ENCODE measurements around the gene STARD9.

STARD9 gene

GRCh38 chr15:42623951-42624350 lies 48.5 kb downstream of the STARD9 start:
- DNase-seq (ENCODE audit: low read depth in 2 of 3, low spot score in 2 of 3): no peak

DNA sequence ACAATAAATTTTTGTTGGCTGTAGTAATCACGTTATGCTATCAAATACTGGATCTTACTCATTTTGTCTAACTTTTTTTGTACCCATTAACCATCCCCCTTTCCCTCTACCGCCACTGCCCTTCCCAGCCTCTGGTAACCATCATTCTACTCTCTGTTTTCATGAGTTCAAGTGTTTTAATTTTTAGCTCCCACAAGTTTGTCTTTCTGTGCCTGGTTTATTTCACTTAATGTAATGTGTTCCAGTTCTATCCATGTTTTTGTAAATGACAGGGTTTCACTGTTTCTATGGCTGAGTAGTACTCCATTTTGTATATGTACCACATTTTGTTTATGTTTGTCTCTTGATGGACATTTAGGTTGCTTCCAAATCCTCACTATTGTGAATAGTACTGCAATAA lies 52.1 kb downstream of the STARD9 start:
- no peak for DNase-seq (ENCODE audit: low read depth in 2 of 3, low spot score in 2 of 3)

DNA sequence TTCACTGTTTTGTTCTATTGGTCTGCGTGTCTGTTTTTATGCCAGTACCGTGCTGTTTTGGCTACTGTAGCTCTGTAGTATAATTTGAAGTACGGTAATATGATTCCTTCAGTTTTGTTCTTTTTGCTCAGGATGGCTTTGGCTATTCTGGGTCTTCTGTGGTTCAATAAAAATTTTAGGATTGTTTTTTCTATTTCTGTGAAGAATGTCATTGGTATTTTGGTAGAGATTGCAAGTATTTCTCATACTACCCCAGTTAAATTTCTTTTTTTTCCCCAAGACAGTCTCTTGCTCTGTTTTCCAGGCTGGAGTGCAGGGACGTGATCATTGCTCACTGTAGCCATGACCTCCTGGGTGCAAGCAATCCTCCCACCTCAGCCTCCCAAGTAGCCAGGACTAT lies 53.4 kb downstream of the STARD9 start:
- no peak for DNase-seq (ENCODE audit: low read depth in 2 of 3, low spot score in 2 of 3)

- DNase-seq (ENCODE audit: low read depth in 2 of 3, low spot score in 2 of 3): no peak
Observed at GRCh38 chr15:42632105-42632675, 56.8 kb downstream of the STARD9 start.

- DNase-seq (ENCODE audit: low read depth in 2 of 3, low spot score in 2 of 3): no peak
Observed at GRCh38 chr15:42640109-42640508, 64.7 kb downstream of the STARD9 start.

- peak in 2 of 3 experiments; percentile 5 to 12 for DNase-seq (ENCODE audit: low read depth in 2 of 3, low spot score in 2 of 3)
Observed at GRCh38 chr15:42650208-42651066, 75.0 kb downstream of the STARD9 start.

DNA sequence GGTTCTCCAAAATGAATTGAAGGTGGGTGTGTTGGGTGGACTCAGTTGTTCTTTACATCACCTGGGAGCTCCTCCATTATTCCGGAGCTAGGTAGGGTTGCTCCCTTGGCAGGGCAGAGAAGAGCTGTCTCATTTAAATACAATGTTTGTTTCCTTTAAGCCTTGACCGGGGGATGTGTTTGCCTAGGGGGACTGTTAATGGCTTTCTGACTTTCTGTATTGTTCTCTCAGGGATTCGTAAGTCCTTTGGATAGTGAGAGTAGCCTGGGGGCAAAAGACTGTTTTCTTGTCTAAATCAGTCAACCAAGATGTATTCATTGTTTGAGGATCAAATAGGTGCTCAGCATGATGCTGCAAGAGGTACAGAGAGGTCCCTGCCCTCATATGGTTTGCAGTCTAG lies 90.4 kb downstream of the STARD9 start:
- DNase-seq (ENCODE audit: low read depth in 2 of 3, low spot score in 2 of 3): no peak

DNA sequence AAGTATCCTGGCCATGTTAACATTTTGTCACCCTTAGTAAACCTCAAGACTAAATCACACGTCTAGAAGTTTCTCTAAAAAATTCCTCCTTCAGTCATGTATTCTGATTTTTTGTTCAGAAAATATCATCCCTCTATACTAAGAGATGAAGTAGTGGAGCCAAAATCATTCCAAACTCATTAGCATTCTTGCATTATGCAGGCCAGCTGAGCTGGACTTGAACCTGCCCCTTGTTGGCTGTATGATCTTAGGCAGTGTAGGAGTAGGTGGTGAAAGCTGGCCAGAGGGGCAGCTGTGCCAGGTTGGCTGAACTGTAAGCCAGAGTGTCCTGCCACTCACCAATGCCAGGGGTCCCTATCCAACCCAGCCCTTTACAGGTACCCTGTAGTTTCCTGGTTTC lies 92.4 kb downstream of the STARD9 start:
- DNase-seq (ENCODE audit: low read depth in 2 of 3, low spot score in 2 of 3): no peak

- no peak for DNase-seq (ENCODE audit: low read depth in 2 of 3, low spot score in 2 of 3)
Observed at GRCh38 chr15:42670451-42670850, 95.0 kb downstream of the STARD9 start.

DNA sequence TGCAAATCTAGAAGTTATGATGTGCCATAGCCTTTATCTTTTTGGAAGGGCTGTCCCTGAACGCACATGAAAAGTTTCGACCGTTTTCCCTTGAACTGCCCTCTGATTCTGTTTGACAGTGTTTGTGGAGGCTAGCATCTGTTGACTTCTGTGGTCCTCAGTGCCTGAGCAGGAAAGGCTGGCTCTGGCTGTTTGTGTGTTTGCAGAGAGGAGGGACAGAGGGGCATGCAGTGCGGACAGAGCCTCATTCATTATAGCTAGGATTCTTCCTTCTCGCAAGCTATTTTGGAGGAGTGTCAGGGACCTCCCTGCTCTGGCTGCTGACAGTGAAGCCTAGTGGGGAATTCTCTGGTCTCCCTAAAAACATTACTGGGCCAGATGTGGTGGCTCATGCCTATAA lies 97.0 kb downstream of the STARD9 start:
- no peak for DNase-seq (ENCODE audit: low read depth in 2 of 3, low spot score in 2 of 3)

- no peak for DNase-seq (ENCODE audit: low read depth in 2 of 3, low spot score in 2 of 3)
Observed at GRCh38 chr15:42674472-42674871, 99.1 kb downstream of the STARD9 start.

DNA sequence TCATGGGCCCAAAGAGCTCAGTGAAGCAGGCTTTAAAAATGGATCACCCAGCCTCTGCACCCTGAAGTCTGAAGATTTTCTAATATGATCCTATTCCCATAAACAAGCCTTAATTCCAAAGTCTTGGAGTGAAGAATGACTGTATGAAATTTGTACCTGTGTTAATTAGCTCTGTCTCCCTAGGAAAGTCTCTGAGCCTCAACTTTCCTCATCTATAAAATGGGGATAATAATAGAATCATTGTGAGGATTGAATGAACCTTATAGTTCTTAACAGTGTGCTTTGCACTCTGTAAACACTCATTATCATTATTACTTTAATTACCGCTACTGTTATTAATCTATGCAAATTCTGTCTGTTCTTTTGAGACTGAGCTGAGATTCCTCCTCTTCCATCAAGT lies 99.6 kb downstream of the STARD9 start:
- DNase-seq (ENCODE audit: low read depth in 2 of 3, low spot score in 2 of 3): no peak

- no peak for DNase-seq (ENCODE audit: low read depth in 2 of 3, low spot score in 2 of 3)
Observed at GRCh38 chr15:42679285-42680141, 104.1 kb downstream of the STARD9 start.

DNA sequence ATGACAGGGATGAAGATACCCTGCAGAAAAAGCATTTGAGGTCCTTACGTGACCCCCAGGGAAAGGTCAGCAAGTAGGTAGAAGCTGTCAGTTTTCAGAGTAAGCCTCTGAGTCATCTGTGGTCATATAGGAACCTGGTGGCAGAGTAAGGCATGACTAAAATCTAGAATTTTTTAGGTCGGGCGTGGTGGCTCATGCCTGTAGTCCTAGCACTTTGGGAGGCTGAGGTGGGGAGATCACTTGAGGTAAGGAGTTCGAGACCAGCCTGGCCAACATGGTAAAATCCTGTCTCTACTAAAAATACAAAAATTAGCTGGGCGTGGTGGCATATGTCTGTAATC lies 104.7 kb downstream of the STARD9 start:
- DNase-seq (ENCODE audit: low read depth in 2 of 3, low spot score in 2 of 3): peak in 2 of 3 experiments; percentile 16 to 31

DNA sequence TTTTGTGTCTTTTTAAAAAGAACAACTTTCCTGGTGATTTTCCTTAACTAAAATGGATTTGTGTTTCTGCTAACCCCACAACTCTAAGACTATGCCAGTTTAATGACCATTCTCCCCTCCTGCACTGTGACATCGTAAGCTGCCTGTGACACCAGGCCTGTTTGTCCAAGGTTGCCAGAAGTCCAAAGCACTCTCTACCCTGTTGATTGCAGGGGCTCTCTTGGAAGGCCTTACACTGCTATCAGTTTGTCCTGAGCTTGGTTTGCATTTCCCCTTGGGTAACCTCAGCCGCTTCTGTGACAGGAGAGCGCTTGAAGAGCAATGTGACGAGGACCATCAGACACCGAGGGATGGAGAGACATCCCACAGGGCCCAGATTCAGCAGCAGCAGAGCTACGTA lies 105.7 kb downstream of the STARD9 start:
- DNase-seq (ENCODE audit: low read depth in 2 of 3, low spot score in 2 of 3): no peak

- DNase-seq (ENCODE audit: low read depth in 2 of 3, low spot score in 2 of 3): no peak
Observed at GRCh38 chr15:42686281-42686680, 110.9 kb downstream of the STARD9 start.

DNA sequence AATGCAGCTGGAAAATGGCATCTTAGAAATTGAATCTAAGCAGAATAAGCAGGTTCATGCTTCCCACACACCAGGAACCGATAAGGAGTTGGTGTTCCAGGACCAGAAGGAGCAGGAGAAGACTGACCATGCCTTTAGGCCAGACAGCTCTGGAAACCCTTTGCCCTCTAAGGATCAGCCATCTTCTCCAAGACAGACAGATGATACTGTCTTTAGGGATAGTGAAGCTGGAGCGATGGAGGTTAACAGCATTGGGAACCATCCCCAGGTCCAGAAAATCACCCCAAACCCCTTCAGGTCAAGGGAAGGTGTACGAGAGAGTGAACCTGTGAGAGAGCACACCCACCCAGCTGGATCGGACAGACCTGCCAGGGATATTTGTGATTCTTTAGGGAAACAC lies 112.3 kb downstream of the STARD9 start:
- DNase-seq (ENCODE audit: low read depth in 2 of 3, low spot score in 2 of 3): no peak

DNA sequence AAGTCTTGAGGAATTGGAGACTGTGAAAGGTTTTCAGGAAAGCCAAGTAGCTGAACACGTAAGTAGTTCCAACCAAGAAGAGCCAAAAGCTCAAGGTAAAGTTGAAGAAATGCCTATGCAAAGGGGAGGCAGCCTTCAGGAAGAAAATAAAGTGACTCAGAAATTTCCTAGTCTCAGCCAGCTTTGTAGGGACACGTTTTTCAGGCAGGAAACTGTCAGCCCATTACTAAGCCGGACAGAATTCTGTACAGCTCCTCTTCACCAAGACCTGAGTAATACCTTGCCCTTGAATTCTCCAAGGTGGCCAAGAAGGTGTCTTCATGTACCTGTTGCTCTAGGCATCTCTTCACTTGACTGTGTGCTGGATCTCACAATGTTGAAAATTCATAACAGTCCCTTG lies 112.9 kb downstream of the STARD9 start:
- DNase-seq (ENCODE audit: low read depth in 2 of 3, low spot score in 2 of 3): no peak

DNA sequence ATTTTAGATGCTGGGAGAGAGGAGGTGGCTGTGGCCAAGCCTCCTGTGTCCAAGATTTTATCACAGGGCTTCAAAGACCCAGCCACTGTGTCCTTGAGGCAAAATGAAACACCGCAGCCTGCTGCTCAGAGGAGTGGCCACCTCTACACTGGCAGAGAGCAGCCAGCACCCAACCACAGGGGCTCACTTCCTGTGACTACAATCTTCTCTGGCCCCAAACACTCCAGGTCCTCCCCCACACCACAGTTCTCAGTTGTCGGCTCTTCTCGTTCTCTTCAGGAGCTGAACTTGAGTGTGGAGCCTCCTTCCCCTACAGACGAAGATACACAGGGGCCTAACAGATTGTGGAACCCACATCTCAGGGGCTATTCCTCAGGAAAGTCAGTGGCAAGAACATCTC lies 115.9 kb downstream of the STARD9 start:
- DNase-seq (ENCODE audit: low read depth in 2 of 3, low spot score in 2 of 3): no peak

DNA sequence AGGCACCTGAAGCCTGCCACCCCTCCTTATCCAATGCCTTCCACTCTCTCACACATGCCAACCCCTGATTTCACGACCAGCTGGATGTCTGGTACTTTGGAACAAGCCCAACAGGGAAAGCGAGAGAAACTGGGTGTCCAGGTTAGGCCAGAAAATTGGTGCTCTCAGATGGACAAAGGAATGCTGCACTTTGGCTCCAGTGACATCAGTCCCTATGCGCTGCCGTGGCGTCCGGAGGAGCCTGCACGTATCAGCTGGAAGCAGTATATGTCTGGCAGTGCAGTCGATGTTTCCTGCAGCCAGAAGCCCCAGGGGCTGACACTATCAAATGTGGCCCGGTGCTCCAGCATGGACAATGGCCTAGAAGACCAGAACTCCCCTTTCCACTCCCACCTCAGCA lies 116.4 kb downstream of the STARD9 start:
- DNase-seq (ENCODE audit: low read depth in 2 of 3, low spot score in 2 of 3): no peak

- DNase-seq (ENCODE audit: low read depth in 2 of 3, low spot score in 2 of 3): no peak
Observed at GRCh38 chr15:42692536-42692935, 117.1 kb downstream of the STARD9 start.

DNA sequence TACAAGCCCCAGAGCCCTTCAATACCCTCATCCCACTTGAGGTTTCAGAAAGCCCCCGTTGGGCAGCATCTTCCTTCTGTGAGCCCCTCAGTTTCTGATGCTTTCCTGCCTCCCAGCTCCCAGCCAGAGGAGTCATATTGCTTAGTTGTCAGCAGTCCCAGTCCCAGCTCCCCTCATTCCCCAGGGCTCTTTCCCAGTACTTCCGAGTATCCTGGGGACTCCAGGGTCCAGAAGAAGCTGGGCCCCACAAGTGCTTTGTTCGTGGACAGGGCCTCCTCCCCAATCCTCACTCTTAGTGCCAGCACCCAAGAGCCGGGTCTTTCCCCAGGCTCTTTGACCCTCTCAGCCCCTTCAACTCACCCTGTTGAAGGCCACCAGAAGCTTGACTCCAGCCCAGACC lies 117.6 kb downstream of the STARD9 start:
- DNase-seq (ENCODE audit: low read depth in 2 of 3, low spot score in 2 of 3): no peak

All from activated CD8-positive, alpha-beta memory T cell treated with anti-CD3 and anti-CD28 coated beads for 48 hours (primary cell).